Suppressor macrophage treated with lipopolysaccharide for 1 hour (primary cell): ENCODE measurements around the gene WFDC2.

ENCODE experiments used
- DNase-seq, 3 donors: peaks; one replicate each; pipeline ENCODE4 v3.0.0-alpha.2; 2020 to 2022

WFDC2 gene

GRCh38 chr20:45500022-45500421 is 30.5 kb downstream of the WFDC2 start:
- DNase-seq: no peak

GRCh38 chr20:45501600-45501999 is 32.0 kb downstream of the WFDC2 start:
- DNase-seq: no peak

GRCh38 chr20:45502561-45502960 is 33.0 kb downstream of the WFDC2 start:
- no peak for DNase-seq

DNA sequence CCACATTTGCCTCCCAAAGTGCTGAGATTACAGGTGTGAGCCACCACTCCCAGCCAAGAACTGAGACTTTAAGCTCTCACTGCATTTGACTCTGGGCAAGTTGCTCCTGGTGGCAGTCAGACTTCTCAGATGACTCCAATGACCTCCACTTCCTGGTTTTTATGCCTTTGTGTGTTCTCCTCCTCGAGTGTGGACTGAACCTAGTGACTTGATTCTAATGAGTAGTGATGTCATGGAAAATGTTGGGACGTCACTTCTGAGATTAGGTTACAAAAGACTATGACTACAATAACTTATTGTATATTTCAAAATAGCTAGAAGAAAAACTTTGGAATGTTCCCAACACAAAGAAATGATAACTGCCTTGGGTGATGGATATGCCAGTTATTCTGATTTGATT is 33.9 kb downstream of the WFDC2 start:
- peak; percentile 40 to 75 (median 54) for DNase-seq

DNA sequence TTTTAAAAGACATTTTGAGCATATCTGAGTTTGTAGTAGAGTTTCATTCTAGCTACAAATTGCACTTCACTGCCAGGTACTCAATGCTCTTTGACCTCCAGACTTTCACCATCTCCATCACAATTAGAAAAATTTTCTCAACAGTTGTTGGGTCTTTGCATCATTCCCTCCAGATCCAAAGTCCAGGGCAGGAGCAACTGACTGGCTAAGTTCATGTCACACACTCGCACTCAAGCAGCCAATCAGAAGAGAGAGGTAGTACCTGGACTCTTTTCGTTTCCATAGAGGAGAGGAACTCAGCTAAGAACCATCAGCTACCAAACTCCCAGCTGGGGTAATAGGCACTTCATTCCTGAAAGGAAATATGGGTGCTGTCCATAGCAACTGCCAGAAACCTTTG is 36.8 kb downstream of the WFDC2 start:
- DNase-seq: no peak

- DNase-seq: peak; percentile 40 to 73 (median 61)
Measured at GRCh38 chr20:45507011-45507820, 37.7 kb downstream of the WFDC2 start.

GRCh38 chr20:45508068-45508886 is 38.7 kb downstream of the WFDC2 start:
- no peak for DNase-seq

GRCh38 chr20:45509091-45509490 is 39.5 kb downstream of the WFDC2 start:
- no peak for DNase-seq

DNA sequence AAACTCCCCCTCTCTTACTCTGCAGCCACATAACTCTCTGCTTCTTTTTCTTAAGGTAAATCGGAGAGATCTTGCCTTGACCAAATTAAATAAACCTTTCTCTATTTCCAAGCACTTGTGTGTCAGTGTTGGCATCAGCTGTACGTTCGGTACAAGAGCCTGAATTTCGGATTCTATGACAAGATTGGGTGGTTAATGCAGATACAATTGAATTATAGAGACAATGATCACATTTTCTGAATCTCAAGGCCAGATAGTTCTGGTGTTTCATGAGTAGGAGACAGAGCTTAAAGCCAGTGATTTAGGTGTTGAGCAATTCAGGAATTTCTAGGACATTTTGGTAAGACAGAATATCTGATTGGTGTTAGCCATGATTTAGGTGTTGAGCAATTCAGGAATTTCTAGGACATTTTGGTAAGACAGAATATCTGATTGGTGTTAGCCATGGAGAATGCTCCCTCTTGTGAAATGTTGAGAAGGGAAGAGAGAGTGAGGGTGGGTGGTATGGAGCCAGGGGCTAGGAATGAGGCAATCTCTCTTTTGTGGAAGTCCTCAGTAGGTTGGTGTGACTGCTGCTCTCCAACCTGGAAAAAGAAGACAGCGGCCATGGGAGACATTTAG is 40.8 kb downstream of the WFDC2 start:
- DNase-seq: peak; percentile 63 to 84 (median 73)

DNA sequence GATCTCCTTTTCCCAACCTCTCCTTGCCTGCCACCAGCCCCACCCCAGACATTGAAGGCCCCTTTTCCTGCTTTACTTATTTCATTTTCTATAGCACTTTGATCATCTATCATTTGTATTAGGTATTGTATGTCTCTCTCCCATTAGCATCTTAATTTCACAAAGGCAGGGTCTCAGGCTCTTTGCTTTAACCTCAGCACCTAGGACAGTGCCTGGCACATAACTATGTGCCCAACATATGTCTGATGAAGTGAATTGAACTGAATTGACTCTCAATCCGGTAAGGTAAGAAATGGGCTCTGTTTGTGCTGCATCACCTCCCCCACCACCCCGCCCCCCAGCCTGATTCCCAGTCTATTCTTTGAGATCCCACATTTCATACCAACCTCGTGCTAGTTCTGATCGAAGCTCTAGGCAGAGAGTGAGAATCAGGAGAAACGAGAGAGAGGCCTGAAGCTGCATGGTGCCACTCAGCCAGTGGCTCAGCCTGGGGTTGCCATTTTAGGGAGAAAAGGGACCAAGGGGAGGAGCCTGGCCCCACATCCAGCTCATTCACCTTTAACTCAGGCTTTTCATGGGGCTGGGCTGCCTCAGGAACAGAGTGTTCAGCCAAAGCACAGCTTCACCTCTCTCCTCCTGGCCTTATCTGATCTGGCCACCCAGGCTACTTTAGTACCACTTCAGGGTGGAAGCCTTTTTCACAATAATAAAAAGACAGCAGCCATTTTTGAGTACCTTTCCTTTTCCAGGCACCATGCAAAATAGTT is 45.8 kb downstream of the WFDC2 start, which contains the start of gene SPINT3:
SPINT3 (minus strand) TSS at position 476 of the 767 bp plus-strand sequence; CDS start at position 462, 14 bp downstream.
- DNase-seq: no peak

- no peak for DNase-seq
Measured at GRCh38 chr20:45518282-45518681, 48.7 kb downstream of the WFDC2 start.

- DNase-seq: peak; percentile 12 to 61 (median 54)
Measured at GRCh38 chr20:45523821-45524220, 54.3 kb downstream of the WFDC2 start.

DNA sequence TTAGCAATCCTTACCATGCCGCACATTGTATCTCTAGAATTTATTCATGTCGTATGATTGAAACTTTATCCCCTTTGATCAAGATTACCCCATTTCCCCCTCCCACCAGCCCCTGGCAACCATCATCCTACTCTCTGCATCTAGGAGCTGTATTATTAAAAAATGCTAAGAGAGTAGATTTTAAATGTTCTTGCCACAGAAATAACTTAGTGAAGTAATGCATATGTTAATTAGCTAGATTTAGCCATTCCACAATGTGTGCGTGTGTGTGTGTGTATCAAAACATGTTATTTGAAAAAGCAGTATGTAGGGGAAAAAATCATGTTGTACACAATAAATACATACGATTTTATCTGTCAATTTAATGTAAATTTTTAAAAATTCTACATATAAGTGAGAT is 57.7 kb downstream of the WFDC2 start:
- no peak for DNase-seq
